ENCODE results near the gene RNASEL. TPM values are rescaled to one million over a fixed set of nuclear protein-coding genes. Genes with fewer than 3 reads are reported as not detected.

RNASEL gene
- total and polyA plus RNA-seq, 2 donors (not counting 1 experiment from before 2014, with no cell fraction given) = 6.9 to 18.1 TPM

DNA sequence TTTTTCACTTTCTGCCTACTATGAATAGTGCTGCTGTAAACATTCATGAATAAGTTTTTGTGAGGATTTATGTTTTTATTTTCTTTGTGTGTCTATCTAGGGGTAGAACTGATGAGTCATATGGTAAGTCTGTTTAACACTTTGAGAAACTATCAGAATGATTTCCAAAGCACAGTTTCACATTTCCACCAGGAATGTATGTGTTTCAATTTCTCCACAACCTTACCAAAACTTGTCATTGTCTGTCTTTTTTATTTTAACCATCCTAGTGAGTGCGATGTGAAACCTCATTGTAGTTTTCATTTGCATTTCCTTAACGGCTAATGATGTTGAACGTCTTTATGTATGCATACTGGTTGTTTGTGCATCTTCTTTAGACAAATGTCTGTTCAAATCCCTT, 23.5 kb downstream of the RNASEL start:
- Histone ChIP-seq H3K27me3 (replicated peaks in 1 of 4; ENCODE audit: control extremely low read depth in 1 of 4, control insufficient read depth in 3 of 4, insufficient read depth in 4 of 4, low read length in 3 of 4) (peaks cover 0 to 2% (median 0%) of the 10 kb centered on the region in 4 experiments), H3K79me2 (ENCODE audit: control insufficient read depth, insufficient read depth, low read length) (no peaks in the 10 kb centered on the region), H3K36me3 (replicated peaks in 1 of 2; ENCODE audit: control extremely low read depth in 1 of 2, control insufficient read depth in 1 of 2, extremely low read depth in 1 of 2, insufficient read depth in 2 of 2, low read length in 1 of 2) (no peaks in the 10 kb centered on the region), H3K9ac (ENCODE audit: low read length) (no peak overlapping the region), H4K20me1 (ENCODE audit: control insufficient read depth, insufficient read depth, low read length, poor library complexity, severe bottlenecking) (no peaks in the 10 kb centered on the region), H2AFZ (ENCODE audit: insufficient read depth, low read depth, low read length, poor library complexity, severe bottlenecking) (no peak overlapping the region), H3K4me1 (ENCODE audit: control insufficient read depth in 2 of 2, insufficient read depth in 2 of 2, low read length in 2 of 2) (peaks cover 19% of the 10 kb centered on the region in 2 donors), H3K27ac (ENCODE audit: low read length in 2 of 2) (no peak overlapping the region), H3K4me3 (ENCODE audit: control extremely low read depth in 1 of 5, extremely low read depth in 1 of 5, insufficient read depth in 1 of 5, low read depth in 2 of 5, low read length in 4 of 5) (no peak overlapping the region), H3K4me2 (replicated peaks; ENCODE audit: low read depth, low read length, poor library complexity, severe bottlenecking) (no peak overlapping the region), H3K9me3 (ENCODE audit: control extremely low read depth in 1 of 3, control insufficient read depth in 2 of 3, insufficient read depth in 1 of 3, low read length in 2 of 3) (no peaks in the 10 kb centered on the region)
- no peaks in the 10 kb centered on the region for H3K27me3 Mint-ChIP-seq
- H3K27ac Mint-ChIP-seq = no peak overlapping the region
- H3K9me3 Mint-ChIP-seq (ENCODE audit: insufficient read depth) = no peaks in the 10 kb centered on the region
- WGBS (ENCODE audit: insufficient coverage) = 82% methylated on average over 2 of the region's 3 CpGs
- H3K4me3 Mint-ChIP-seq = no peak overlapping the region
- H3K4me1 Mint-ChIP-seq = peaks cover 5% of the 10 kb centered on the region
- ATAC-seq (ENCODE audit: low read depth) (no peak), DNase-seq (no peak)
- intact Hi-C loops (cut with micrococcal nuclease) = no loop called here
- ChIA-PET POLR2A (no interaction called here), CTCF (no interaction called here)
- no peak for TF ChIP-seq EZH2 (IDR thresholded peaks at IDR 0.05; ENCODE audit: borderline replicate concordance, insufficient read depth, low read depth, low read length, poor library complexity, severe bottlenecking)
- TF ChIP-seq, protein P1, sequence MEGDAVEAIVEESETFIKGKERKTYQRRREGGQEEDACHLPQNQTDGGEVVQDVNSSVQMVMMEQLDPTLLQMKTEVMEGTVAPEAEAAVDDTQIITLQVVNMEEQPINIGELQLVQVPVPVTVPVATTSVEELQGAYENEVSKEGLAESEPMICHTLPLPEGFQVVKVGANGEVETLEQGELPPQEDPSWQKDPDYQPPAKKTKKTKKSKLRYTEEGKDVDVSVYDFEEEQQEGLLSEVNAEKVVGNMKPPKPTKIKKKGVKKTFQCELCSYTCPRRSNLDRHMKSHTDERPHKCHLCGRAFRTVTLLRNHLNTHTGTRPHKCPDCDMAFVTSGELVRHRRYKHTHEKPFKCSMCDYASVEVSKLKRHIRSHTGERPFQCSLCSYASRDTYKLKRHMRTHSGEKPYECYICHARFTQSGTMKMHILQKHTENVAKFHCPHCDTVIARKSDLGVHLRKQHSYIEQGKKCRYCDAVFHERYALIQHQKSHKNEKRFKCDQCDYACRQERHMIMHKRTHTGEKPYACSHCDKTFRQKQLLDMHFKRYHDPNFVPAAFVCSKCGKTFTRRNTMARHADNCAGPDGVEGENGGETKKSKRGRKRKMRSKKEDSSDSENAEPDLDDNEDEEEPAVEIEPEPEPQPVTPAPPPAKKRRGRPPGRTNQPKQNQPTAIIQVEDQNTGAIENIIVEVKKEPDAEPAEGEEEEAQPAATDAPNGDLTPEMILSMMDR (IDR thresholded peaks at IDR 0.05) = no peak

DNA sequence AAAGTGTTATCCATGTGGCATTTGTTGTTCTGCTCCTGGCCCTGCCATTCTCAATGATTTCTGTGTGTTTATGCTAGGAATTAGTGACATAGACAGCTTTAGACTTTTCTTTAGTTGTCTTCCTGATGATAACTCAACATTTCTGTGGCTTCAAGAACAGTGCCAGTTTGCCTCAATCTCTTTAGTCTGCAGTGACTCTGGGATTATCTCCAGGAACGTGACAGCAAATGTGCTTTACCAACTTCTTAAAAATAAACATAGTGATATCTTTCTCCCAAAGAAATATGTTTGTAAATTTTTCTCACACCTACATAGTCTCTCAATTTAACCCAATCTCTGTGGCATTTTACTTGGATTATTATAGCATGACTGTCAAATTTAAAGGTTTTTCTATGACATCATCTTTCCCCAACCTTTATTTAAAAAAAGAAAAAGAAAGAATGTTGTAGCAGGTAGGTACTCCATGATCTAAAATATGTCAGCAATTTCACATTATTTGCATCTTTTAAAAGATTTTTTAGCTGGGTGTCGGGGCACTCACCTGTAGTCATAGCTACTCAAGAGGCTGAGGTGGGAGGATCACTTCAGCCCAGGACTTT, 24.6 kb downstream of the RNASEL start:
- Histone ChIP-seq H3K9me3 (ENCODE audit: control extremely low read depth in 1 of 3, control insufficient read depth in 2 of 3, insufficient read depth in 1 of 3, low read length in 2 of 3) (no peaks in the 10 kb centered on the region), H3K9ac (ENCODE audit: low read length) (no peak overlapping the region), H3K4me3 (ENCODE audit: control extremely low read depth in 1 of 5, extremely low read depth in 1 of 5, insufficient read depth in 1 of 5, low read depth in 2 of 5, low read length in 4 of 5) (no peak overlapping the region), H4K20me1 (ENCODE audit: control insufficient read depth, insufficient read depth, low read length, poor library complexity, severe bottlenecking) (no peaks in the 10 kb centered on the region), H3K36me3 (replicated peaks in 1 of 2; ENCODE audit: control extremely low read depth in 1 of 2, control insufficient read depth in 1 of 2, extremely low read depth in 1 of 2, insufficient read depth in 2 of 2, low read length in 1 of 2) (no peaks in the 10 kb centered on the region), H3K27me3 (replicated peaks in 1 of 4; ENCODE audit: control extremely low read depth in 1 of 4, control insufficient read depth in 3 of 4, insufficient read depth in 4 of 4, low read length in 3 of 4) (peaks cover 0 to 3% (median 0%) of the 10 kb centered on the region in 4 experiments), H3K4me1 (ENCODE audit: control insufficient read depth in 2 of 2, insufficient read depth in 2 of 2, low read length in 2 of 2) (peaks cover 9% of the 10 kb centered on the region in 2 donors), H3K27ac (ENCODE audit: low read length in 2 of 2) (no peak overlapping the region), H3K79me2 (ENCODE audit: control insufficient read depth, insufficient read depth, low read length) (no peaks in the 10 kb centered on the region), H2AFZ (ENCODE audit: insufficient read depth, low read depth, low read length, poor library complexity, severe bottlenecking) (no peak overlapping the region), H3K4me2 (replicated peaks; ENCODE audit: low read depth, low read length, poor library complexity, severe bottlenecking) (no peak overlapping the region)
- ATAC-seq (ENCODE audit: low read depth) (no peak), DNase-seq (no peak)
- Mint-ChIP-seq H3K9me3 (ENCODE audit: insufficient read depth) (no peaks in the 10 kb centered on the region), H3K4me3 (no peak overlapping the region), H3K4me1 (peaks cover 5% of the 10 kb centered on the region), H3K27ac (no peak overlapping the region), H3K27me3 (no peaks in the 10 kb centered on the region)
- CTCF ChIA-PET = no interaction called here
- intact Hi-C loops (cut with micrococcal nuclease) = no loop called here
- POLR2A ChIA-PET = no interaction called here
- no peak for TF ChIP-seq EZH2 (IDR thresholded peaks at IDR 0.05; ENCODE audit: borderline replicate concordance, insufficient read depth, low read depth, low read length, poor library complexity, severe bottlenecking)
- no CpG with 5 or more reads among the region's 2 CpGs for WGBS (ENCODE audit: insufficient coverage)

Data from B cell (primary cell).